ENCODE measurements around the gene COBL. TPM values are rescaled to one million over a fixed set of nuclear protein-coding genes. Genes with fewer than 3 reads are reported as not detected.

Gene COBL
- total RNA-seq, 3 donors from 2014 or later (not counting 1 experiment from before 2014, with no cell fraction given) = not detected

- H3K27me3 ChIP-seq (ENCODE audit: control insufficient read depth, insufficient read depth, low read length) = no peaks in the 10 kb centered on the region
- intact Hi-C loops (cut with micrococcal nuclease) = no loop called here
- H3K9me3 ChIP-seq (ENCODE audit: control insufficient read depth, insufficient read depth, low read length) = no peaks in the 10 kb centered on the region
- no peaks in the 10 kb centered on the region for H3K4me1 ChIP-seq (ENCODE audit: control insufficient read depth, insufficient read depth, low read length)
- H3K27me3 Mint-ChIP-seq (ENCODE audit: low read depth in 2 of 2) = peaks cover 3 to 10% of the 10 kb centered on the region in 2 donors
- H3K36me3 ChIP-seq (ENCODE audit: control insufficient read depth, insufficient read depth, low read length) = no peaks in the 10 kb centered on the region
- H3K27ac Mint-ChIP-seq = no peak overlapping the region
- no peak for TF ChIP-seq CTCF (IDR thresholded peaks at IDR 0.05)
- H3K36me3 Mint-ChIP-seq = no peaks in the 10 kb centered on the region
- H3K9me3 Mint-ChIP-seq = no peaks in the 10 kb centered on the region
- H3K4me1 Mint-ChIP-seq = peaks cover 6 to 13% of the 10 kb centered on the region in 2 donors
- no peak overlapping the region for H3K27ac ChIP-seq (ENCODE audit: low read length)
- 78% methylated on average over 3 of the region's 3 CpGs for WGBS (ENCODE audit: insufficient coverage)
- H3K4me3 ChIP-seq (ENCODE audit: low read length) = no peak overlapping the region
- ATAC-seq = no peak
- H3K4me3 Mint-ChIP-seq = no peak overlapping the region
- DNase-seq = peak in 1 of 2 donors; percentile 8
Observed at GRCh38 chr7:51123322-51124019, 193.1 kb downstream of the COBL start.

- intact Hi-C loops (cut with micrococcal nuclease) = no loop called here
- no peak overlapping the region for H3K4me3 ChIP-seq (ENCODE audit: low read length)
Observed at GRCh38 chr7:51121931-51122425, 194.6 kb downstream of the COBL start.

GRCh38 chr7:51121036-51121790 is 195.4 kb downstream of the COBL start:
- Histone ChIP-seq H3K4me3 (ENCODE audit: low read length) (no peak overlapping the region), H3K9me3 (ENCODE audit: control insufficient read depth, insufficient read depth, low read length) (no peaks in the 10 kb centered on the region), H3K4me1 (ENCODE audit: control insufficient read depth, insufficient read depth, low read length) (no peaks in the 10 kb centered on the region), H3K27me3 (ENCODE audit: control insufficient read depth, insufficient read depth, low read length) (no peaks in the 10 kb centered on the region), H3K36me3 (ENCODE audit: control insufficient read depth, insufficient read depth, low read length) (no peaks in the 10 kb centered on the region), H3K27ac (ENCODE audit: low read length) (no peak overlapping the region)
- H3K27me3 Mint-ChIP-seq (ENCODE audit: low read depth in 2 of 2) = peaks cover 0 to 10% of the 10 kb centered on the region in 2 donors
- peaks cover 6 to 13% of the 10 kb centered on the region in 2 donors for H3K4me1 Mint-ChIP-seq
- no peaks in the 10 kb centered on the region for H3K36me3 Mint-ChIP-seq
- peaks cover under 1% of the 10 kb centered on the region in 2 donors for H3K9me3 Mint-ChIP-seq
- H3K27ac Mint-ChIP-seq = no peak overlapping the region
- no peak overlapping the region for H3K4me3 Mint-ChIP-seq
- peak in 1 of 2 donors; percentile 8 for DNase-seq
- 14% methylated on average over 2 of the region's 5 CpGs for WGBS (ENCODE audit: insufficient coverage)
- no peak for TF ChIP-seq CTCF (IDR thresholded peaks at IDR 0.05)
- ATAC-seq = no peak
- intact Hi-C loops (cut with micrococcal nuclease) = no loop called here

More at GRCh38 chr7:51121931-51122425, 194.6 kb downstream of the COBL start:
- Histone ChIP-seq H3K27ac (ENCODE audit: low read length) (no peak overlapping the region), H3K4me1 (ENCODE audit: control insufficient read depth, insufficient read depth, low read length) (no peaks in the 10 kb centered on the region), H3K9me3 (ENCODE audit: control insufficient read depth, insufficient read depth, low read length) (no peaks in the 10 kb centered on the region), H3K27me3 (ENCODE audit: control insufficient read depth, insufficient read depth, low read length) (no peaks in the 10 kb centered on the region), H3K36me3 (ENCODE audit: control insufficient read depth, insufficient read depth, low read length) (no peaks in the 10 kb centered on the region)
- 8% methylated on average over 9 of the region's 9 CpGs for WGBS (ENCODE audit: insufficient coverage)
- TF ChIP-seq CTCF (IDR thresholded peaks at IDR 0.05) = no peak
- DNase-seq (peak in 1 of 2 donors; percentile 17), ATAC-seq (peak in 1 of 3 donors; percentile 49)
- H3K4me3 Mint-ChIP-seq = no peak overlapping the region
- no peaks in the 10 kb centered on the region for H3K36me3 Mint-ChIP-seq
- peaks cover 6 to 13% of the 10 kb centered on the region in 2 donors for H3K4me1 Mint-ChIP-seq
- H3K9me3 Mint-ChIP-seq = no peaks in the 10 kb centered on the region
- H3K27me3 Mint-ChIP-seq (ENCODE audit: low read depth in 2 of 2) = peaks cover 0 to 10% of the 10 kb centered on the region in 2 donors
- H3K27ac Mint-ChIP-seq = no peak overlapping the region

Data from natural killer cell (primary cell).